WTC11 (cell line): ENCODE data around the gene CIZ1. TPM values are rescaled to one million over a fixed set of nuclear protein-coding genes. Genes with fewer than 3 reads are reported as not detected.
A peak's percentile ranks its signal among the peaks of the same experiment; 100 is the strongest.

Experiments used
- ATAC-seq: fragments of 200-7000 bp; cut with Tn5 transposase; 2 replicates; pipeline ENCODE4 v1.10.0; 2021; ENCODE audit warnings: mild to moderate bottlenecking, moderate library complexity
- CTCF ChIA-PET: fragments of 300-600 bp; sonication (Branson Sonifier 250); formaldehyde crosslinking; loops from one replicate; lab custom pipeline; 2021; ENCODE audit warnings: antibody characterized with exemption; lab: Charles Lee
- POLR2A ChIA-PET: fragments of 350-600 bp; sonication (Branson Sonifier 250); formaldehyde crosslinking; loops from one replicate; lab custom pipeline; 2021; ENCODE audit warnings: antibody characterized with exemption; lab: Charles Lee
- DNase-seq: peaks from one replicate; pipeline ENCODE4 v3.0.0; 2021; ENCODE audit warnings: low spot score
- H3K27ac Mint-ChIP-seq: 2 replicates; pipeline ENCODE4 v1.8.0; 2021; ENCODE audit warnings: mixed read lengths
- H3K27me3 Mint-ChIP-seq: 2 replicates; pipeline ENCODE4 v1.8.0; 2021; ENCODE audit warnings: low read depth, mild to moderate bottlenecking, moderate library complexity, mixed read lengths
- H3K36me3 Mint-ChIP-seq: 2 replicates; pipeline ENCODE4 v1.8.0; 2021; ENCODE audit warnings: mixed read lengths
- H3K4me1 Mint-ChIP-seq: 2 replicates; pipeline ENCODE4 v1.8.0; 2022; ENCODE audit warnings: mixed read lengths
- H3K4me3 Mint-ChIP-seq: 2 replicates; pipeline ENCODE4 v1.8.0; 2021; ENCODE audit warnings: mild to moderate bottlenecking, moderate library complexity, mixed read lengths
- H3K9me3 Mint-ChIP-seq: 2 replicates; pipeline ENCODE4 v1.8.0; 2021; ENCODE audit warnings: mixed read lengths
- CREB1 ChIP-seq: sonication (generic); formaldehyde crosslinking; IDR thresholded peaks from 2 replicates; pipeline ENCODE4 v1.8.0; 2023; ENCODE audit warnings: mild to moderate bottlenecking, missing genetic modification reagents
- E2F5 ChIP-seq: sonication (generic); formaldehyde crosslinking; IDR thresholded peaks from 2 replicates; pipeline ENCODE4 v1.8.1; 2022; ENCODE audit warnings: mild to moderate bottlenecking, moderate library complexity, missing genetic modification reagents
- ETV6 ChIP-seq: sonication (generic); formaldehyde crosslinking; IDR thresholded peaks from 2 replicates; pipeline ENCODE4 v1.8.1; 2022; ENCODE audit warnings: mild to moderate bottlenecking, missing genetic modification reagents
- FOXP1 ChIP-seq: sonication (generic); formaldehyde crosslinking; IDR thresholded peaks from 2 replicates; pipeline ENCODE4 v1.8.0; 2022; ENCODE audit warnings: missing genetic modification reagents, mild to moderate bottlenecking, moderate library complexity, borderline replicate concordance
- NFYB ChIP-seq: sonication (generic); formaldehyde crosslinking; conservative IDR thresholded peaks from 2 replicates; pipeline ENCODE4 v1.8.0; 2022; ENCODE audit warnings: low read depth, missing genetic modification reagents
- SMAD4 ChIP-seq: sonication (generic); formaldehyde crosslinking; IDR thresholded peaks from 2 replicates; pipeline ENCODE4 v1.8.0; 2022; ENCODE audit warnings: mild to moderate bottlenecking, missing genetic modification reagents
- SP1 ChIP-seq: sonication (generic); formaldehyde crosslinking; conservative IDR thresholded peaks from 2 replicates; pipeline ENCODE4 v1.8.1; 2022; ENCODE audit warnings: missing genetic modification reagents
- USF1 ChIP-seq: sonication (generic); formaldehyde crosslinking; IDR thresholded peaks from 2 replicates; pipeline ENCODE4 v1.8.0; 2022; ENCODE audit warnings: mild to moderate bottlenecking, missing genetic modification reagents
- ZNF219 ChIP-seq: sonication (generic); formaldehyde crosslinking; IDR thresholded peaks from 2 replicates; pipeline ENCODE4 v1.8.0; 2023; ENCODE audit warnings: missing genetic modification reagents, mild to moderate bottlenecking, borderline replicate concordance
- ZNF425 ChIP-seq: fragments of 250-450 bp; sonication (Bioruptor Pico); conservative IDR thresholded peaks from 2 replicates; pipeline ENCODE4 v1.9.0; 2021; ENCODE audit warnings: mild to moderate bottlenecking
- ZNF512 ChIP-seq: sonication (generic); formaldehyde crosslinking; IDR thresholded peaks from 2 replicates; pipeline ENCODE4 v1.8.1; 2022; ENCODE audit warnings: missing genetic modification reagents, borderline replicate concordance
- total RNA-seq: library from RNA; stranded (reverse); gene quantifications from 3 replicates; pipeline ENCODE4 v1.2.3, GENCODE V29; 2021
- TF ChIP-seq, protein P1 (sequence below): sonication (generic); formaldehyde crosslinking; IDR thresholded peaks from 2 replicates; pipeline ENCODE4 v1.8.0; 2023; ENCODE audit warnings: missing genetic modification reagents, mild to moderate bottlenecking, borderline replicate concordance
- TF ChIP-seq, protein P2 (sequence below): sonication (generic); formaldehyde crosslinking; conservative IDR thresholded peaks from 2 replicates; pipeline ENCODE4 v1.8.1; 2022; ENCODE audit warnings: mild to moderate bottlenecking, missing genetic modification reagents
- TF ChIP-seq, protein P3 (sequence below): sonication (generic); formaldehyde crosslinking; IDR thresholded peaks from 2 replicates; pipeline ENCODE4 v1.8.1; 2023; ENCODE audit warnings: mild to moderate bottlenecking, missing genetic modification reagents, moderate library complexity

The CIZ1 gene
- total RNA-seq, 1 experiment from 2014 or later, result 90.2 TPM

DNA sequence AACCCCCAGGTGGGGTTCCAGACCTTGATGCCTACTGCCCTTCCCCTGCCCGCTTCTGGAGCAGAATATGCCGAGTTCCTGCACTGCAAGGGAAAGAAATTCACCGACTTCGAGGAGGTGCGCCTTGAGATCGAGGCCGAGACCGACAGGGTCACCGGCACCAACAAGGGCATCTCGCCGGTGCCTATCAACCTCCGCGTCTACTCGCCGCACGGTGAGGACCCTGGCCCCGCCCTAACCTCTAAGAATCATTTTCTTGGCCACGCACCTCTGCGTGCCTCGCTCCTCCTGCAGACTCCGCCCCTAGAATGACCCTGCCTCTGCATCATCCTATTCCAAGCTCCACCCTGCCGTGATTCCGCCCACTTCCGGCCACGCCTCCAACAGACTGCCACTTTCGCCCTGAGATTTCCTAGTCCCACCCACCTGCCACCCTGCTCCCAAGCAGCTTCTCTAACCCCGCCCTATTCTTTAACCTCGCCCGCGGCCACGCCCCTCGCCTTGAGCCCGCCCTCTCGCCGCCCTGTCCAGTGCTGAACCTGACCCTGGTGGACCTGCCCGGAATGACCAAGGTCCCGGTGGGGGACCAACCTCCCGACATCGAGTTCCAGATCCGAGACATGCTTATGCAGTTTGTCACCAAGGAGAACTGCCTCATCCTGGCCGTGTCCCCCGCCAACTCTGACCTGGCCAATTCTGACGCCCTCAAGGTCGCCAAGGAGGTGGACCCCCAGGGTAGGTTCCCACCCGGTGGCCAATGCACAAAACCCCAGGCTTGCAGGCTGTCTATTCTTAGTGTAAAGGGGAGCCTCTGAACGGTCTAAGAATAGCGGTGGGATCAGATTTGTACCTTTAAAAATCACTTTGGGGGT, 27.4 kb upstream of the CIZ1 start:
- Mint-ChIP-seq H3K36me3 (peaks cover 24% of the 10 kb centered on the region), H3K4me3 (peak overlapping the region; percentile 75), H3K4me1 (peaks cover 12% of the 10 kb centered on the region), H3K27ac (peak overlapping the region; percentile 97), H3K27me3 (peaks cover 4% of the 10 kb centered on the region; the same call in 1 of the 2 replicates), H3K9me3 (no peaks in the 10 kb centered on the region)
- ATAC-seq (peak; percentile 97), DNase-seq (peak; percentile 99)
- POLR2A ChIA-PET, result interaction anchor here (0.7 to 1.2 kb wide), 4 partner anchors 13 to 302 kb away, joined by 3 to 5 read pairs (median 4); partner anchors contain the start of gene ST6GALNAC4
- CTCF ChIA-PET, result interaction anchor here (0.6 to 2.7 kb wide), 22 partner anchors 11 to 220 kb away, joined by 3 to 23 read pairs (median 4); partner anchors contain the start of genes BBLN, CIZ1, DNM1 and GOLGA2
- TF ChIP-seq ZNF512 (CRISPR knock-in tag), result no peak
- peak; percentile 81 for TF ChIP-seq SP1
- no peak for TF ChIP-seq ZNF219
- TF ChIP-seq, protein P1, sequence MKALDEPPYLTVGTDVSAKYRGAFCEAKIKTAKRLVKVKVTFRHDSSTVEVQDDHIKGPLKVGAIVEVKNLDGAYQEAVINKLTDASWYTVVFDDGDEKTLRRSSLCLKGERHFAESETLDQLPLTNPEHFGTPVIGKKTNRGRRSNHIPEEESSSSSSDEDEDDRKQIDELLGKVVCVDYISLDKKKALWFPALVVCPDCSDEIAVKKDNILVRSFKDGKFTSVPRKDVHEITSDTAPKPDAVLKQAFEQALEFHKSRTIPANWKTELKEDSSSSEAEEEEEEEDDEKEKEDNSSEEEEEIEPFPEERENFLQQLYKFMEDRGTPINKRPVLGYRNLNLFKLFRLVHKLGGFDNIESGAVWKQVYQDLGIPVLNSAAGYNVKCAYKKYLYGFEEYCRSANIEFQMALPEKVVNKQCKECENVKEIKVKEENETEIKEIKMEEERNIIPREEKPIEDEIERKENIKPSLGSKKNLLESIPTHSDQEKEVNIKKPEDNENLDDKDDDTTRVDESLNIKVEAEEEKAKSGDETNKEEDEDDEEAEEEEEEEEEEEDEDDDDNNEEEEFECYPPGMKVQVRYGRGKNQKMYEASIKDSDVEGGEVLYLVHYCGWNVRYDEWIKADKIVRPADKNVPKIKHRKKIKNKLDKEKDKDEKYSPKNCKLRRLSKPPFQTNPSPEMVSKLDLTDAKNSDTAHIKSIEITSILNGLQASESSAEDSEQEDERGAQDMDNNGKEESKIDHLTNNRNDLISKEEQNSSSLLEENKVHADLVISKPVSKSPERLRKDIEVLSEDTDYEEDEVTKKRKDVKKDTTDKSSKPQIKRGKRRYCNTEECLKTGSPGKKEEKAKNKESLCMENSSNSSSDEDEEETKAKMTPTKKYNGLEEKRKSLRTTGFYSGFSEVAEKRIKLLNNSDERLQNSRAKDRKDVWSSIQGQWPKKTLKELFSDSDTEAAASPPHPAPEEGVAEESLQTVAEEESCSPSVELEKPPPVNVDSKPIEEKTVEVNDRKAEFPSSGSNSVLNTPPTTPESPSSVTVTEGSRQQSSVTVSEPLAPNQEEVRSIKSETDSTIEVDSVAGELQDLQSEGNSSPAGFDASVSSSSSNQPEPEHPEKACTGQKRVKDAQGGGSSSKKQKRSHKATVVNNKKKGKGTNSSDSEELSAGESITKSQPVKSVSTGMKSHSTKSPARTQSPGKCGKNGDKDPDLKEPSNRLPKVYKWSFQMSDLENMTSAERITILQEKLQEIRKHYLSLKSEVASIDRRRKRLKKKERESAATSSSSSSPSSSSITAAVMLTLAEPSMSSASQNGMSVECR (CRISPR knock-in tag), result peak; percentile 50; the same call in 1 of the 2 replicates
- 0 out of 2 replicates have a peak, but pooled peaks have one; percentile 33 for TF ChIP-seq E2F5 (CRISPR knock-in tag)

- H3K27ac Mint-ChIP-seq, result peak overlapping the region; percentile 97
- ATAC-seq, result no peak
- CTCF ChIA-PET, result interaction anchor here (0.6 to 2.7 kb wide), 21 partner anchors 11 to 220 kb away, joined by 3 to 23 read pairs (median 5); partner anchors contain the start of genes BBLN, CIZ1, DNM1 and GOLGA2
Observed at GRCh38 chr9:128218172-128218517, 26.8 kb upstream of the CIZ1 start.

More at GRCh38 chr9:128218172-128218517, 26.8 kb upstream of the CIZ1 start:
- H3K36me3 Mint-ChIP-seq, result peaks cover 20% of the 10 kb centered on the region
- H3K27me3 Mint-ChIP-seq, result peaks cover 5% of the 10 kb centered on the region
- no peaks in the 10 kb centered on the region for H3K9me3 Mint-ChIP-seq
- TF ChIP-seq SMAD4 (CRISPR knock-in tag) (no peak), USF1 (CRISPR knock-in tag) (no peak), CREB1 (no peak), FOXP1 (CRISPR knock-in tag) (no peak), ETV6 (no peak), NFYB (CRISPR knock-in tag) (no peak), ZNF425 (CRISPR knock-in tag) (no peak), E2F5 (CRISPR knock-in tag) (no peak)
- TF ChIP-seq, protein P2, sequence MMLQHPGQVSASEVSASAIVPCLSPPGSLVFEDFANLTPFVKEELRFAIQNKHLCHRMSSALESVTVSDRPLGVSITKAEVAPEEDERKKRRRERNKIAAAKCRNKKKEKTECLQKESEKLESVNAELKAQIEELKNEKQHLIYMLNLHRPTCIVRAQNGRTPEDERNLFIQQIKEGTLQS (CRISPR knock-in tag), result no peak
- TF ChIP-seq, protein P3, sequence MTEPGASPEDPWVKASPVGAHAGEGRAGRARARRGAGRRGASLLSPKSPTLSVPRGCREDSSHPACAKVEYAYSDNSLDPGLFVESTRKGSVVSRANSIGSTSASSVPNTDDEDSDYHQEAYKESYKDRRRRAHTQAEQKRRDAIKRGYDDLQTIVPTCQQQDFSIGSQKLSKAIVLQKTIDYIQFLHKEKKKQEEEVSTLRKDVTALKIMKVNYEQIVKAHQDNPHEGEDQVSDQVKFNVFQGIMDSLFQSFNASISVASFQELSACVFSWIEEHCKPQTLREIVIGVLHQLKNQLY (CRISPR knock-in tag), result no peak
- DNase-seq, result no peak
- peak overlapping the region; percentile 75 for H3K4me3 Mint-ChIP-seq
- H3K4me1 Mint-ChIP-seq, result peaks cover 12% of the 10 kb centered on the region
- POLR2A ChIA-PET, result interaction anchor here (0.7 to 1.2 kb wide), 4 partner anchors 13 to 301 kb away, joined by 3 to 5 read pairs (median 4); partner anchors contain the start of gene ST6GALNAC4
